Fibroblast of lung (primary cell): ENCODE results near the gene RADIL.

ENCODE experiments used
- EZH2 ChIP-seq: IDR thresholded peaks from 2 replicates; pipeline ENCODE4 v1.5.1; 2012; ENCODE audit warnings: low read length, control low read depth, mild to moderate bottlenecking; ENCODE audit errors: missing control alignments
- TF ChIP-seq, protein P1 (sequence below), 2 donors: IDR thresholded peaks in 1 of 2; conservative IDR thresholded peaks in 1 of 2; 1 replicate in 1 of 2; 2 replicates in 1 of 2; pipeline ENCODE4 v1.5.1; 2011 to 2012; ENCODE audit warnings: low read length in 2 of 2, control low read depth in 1 of 2, inconsistent platforms in 1 of 2, low read depth in 1 of 2, mild to moderate bottlenecking in 1 of 2

DNA sequence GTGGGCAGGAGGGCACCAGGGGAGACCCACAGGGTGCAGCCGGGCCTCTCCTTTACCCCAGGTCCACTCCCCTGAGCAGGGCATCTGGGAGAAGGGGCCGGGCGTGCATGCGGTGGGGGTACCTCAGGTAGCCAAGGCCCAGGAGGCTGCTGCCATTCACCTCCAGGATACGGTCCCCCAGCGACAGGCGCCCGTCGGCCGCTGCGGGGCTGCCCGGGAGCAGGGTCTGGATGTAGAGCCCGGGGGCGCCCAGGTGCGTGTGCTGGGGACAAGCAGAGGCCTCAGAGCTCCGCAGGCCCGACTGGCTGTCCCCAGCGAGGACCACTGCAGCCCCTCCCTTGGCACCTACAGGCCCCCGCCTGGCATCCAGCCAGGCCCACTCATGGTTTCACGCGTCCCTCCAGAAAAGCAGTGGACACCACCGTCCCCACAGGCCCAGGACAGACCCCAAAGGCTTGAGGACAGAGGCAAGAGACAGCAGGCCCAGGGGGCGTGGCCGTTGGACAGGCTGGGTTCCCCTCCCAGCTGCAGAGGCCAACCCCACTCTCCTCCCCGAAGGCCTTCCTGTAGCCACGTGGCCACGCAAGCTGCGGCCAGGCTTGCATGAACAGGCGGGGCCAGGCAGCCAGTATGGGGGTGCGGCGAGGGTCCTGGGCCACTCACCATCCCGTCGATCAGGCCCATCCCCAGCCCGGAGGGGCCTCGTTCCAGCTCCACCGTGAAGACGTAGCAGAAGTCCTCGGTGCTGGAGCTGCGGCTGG is 83.8 kb downstream of the RADIL start:
- TF ChIP-seq, protein P1, sequence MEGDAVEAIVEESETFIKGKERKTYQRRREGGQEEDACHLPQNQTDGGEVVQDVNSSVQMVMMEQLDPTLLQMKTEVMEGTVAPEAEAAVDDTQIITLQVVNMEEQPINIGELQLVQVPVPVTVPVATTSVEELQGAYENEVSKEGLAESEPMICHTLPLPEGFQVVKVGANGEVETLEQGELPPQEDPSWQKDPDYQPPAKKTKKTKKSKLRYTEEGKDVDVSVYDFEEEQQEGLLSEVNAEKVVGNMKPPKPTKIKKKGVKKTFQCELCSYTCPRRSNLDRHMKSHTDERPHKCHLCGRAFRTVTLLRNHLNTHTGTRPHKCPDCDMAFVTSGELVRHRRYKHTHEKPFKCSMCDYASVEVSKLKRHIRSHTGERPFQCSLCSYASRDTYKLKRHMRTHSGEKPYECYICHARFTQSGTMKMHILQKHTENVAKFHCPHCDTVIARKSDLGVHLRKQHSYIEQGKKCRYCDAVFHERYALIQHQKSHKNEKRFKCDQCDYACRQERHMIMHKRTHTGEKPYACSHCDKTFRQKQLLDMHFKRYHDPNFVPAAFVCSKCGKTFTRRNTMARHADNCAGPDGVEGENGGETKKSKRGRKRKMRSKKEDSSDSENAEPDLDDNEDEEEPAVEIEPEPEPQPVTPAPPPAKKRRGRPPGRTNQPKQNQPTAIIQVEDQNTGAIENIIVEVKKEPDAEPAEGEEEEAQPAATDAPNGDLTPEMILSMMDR (conservative IDR thresholded peaks at IDR 0.05 in 1 of 2, IDR thresholded peaks at IDR 0.05 in 1 of 2; ENCODE audit: low read depth in 1 of 2, low read length in 2 of 2): no peak
- no peak for TF ChIP-seq EZH2
